Left ventricle myocardium superior (tissue), 1 donor: Measurements from ENCODE around the gene UBE2L3. TPM values are rescaled to one million over a fixed set of nuclear protein-coding genes. Genes with fewer than 3 reads are reported as not detected.
"Not testable (repeated sequence)": the region's sequence is repeated elsewhere in the genome, so short reads cannot be mapped to it uniquely, and the experiment has no call there.

Source experiments
- ATAC-seq: fragments of 200-7000 bp; cut with Tn5 transposase; one replicate; pipeline ENCODE4 v1.9.1; 2020; ENCODE audit warnings: mild to moderate bottlenecking, moderate library complexity
- DNase-seq: peaks from one replicate; pipeline ENCODE4 v3.0.0-alpha.2; 2020
- intact Hi-C: fragments of 100-400 bp; cut with micrococcal nuclease; formaldehyde crosslinking; loops from one replicate; pipeline ENCODE4 v1.11.0; 2022
- total RNA-seq: library from RNA; stranded (reverse); fragmentation: NEBNext Ultra II Directional; extraction: Animal tissue kit (Norgen Biotek cat#: 25700); gene quantifications from one replicate; pipeline ENCODE4 v1.2.1, GENCODE V29; 2021
- donor health status: DM: no; HTN: yes; CAD: no; lungs with severe emphysema.

The UBE2L3 gene
- total RNA-seq, 1 donor from 2014 or later, result 51.6 TPM

DNA sequence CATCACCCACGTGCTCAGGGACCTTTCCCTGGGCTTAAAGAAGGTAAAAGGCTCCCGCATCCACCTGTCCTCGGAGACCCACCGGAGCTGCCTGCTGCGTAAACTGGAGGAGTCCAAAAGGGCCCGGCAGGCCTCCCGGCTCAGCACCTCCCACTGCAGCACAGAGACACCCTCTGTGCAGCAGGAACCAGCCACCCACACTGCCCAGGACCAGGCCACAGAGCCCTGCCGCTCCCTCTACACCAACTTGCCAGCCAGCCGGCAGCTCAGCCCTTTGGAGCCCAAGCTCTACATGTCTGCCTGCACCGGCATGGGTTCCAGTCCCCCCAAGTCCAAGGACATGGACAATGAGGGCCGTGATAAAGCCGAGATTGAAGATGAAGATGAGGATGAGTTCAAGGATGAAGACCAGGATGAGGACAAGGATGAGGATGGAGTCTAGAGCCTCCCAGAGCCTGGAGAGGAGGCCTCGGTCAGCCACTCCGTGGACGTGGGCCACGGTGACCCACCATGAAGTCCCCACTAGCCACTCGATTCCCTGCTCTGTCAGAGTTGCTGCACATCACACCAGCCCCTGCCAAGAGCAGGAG is 69.2 kb downstream of the UBE2L3 start:
- intact Hi-C loops, result no loop called here
- ATAC-seq, result no peak
- DNase-seq, result no peak

DNA sequence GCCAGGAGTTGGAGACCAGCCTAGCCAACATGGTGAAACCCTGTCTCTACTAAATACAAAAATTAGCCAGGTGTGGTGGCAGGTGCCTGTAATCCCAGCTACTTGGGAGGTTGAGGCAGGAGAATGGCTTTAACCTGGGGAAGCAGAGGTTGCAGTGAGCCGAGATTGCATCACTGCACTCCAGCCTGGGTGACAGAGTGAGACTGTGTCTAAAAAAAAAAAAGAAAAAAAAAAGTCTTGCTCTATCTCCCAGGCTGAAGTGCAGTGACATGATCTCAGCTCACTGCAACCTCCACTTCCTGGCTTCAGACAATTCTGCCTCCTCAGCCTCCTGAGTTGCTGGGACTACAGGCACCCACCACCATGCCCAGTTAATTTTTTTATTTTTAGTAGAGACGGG is 69.9 kb downstream of the UBE2L3 start:
- intact Hi-C loops, DNase-seq, ATAC-seq: not testable (repeated sequence)

DNA sequence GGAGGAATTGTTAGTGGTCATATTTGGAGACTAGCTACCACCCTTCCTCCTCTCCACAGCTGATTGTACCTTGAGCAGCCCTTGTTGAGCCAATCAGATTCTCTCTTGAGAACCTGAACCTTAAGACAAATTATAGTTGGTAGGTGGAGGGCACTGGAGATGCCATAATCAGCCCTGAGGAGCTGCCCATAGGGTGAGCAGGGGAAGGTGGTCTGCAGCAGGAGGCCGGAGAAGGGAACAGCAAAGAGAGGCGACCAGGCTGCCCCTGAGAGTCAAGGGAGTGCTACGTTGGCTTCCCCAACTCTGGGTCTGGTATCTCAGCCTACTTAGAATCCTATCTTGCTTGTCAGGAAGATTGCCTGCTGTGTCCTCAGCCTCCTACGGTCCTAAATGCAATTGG is 71.8 kb downstream of the UBE2L3 start:
- intact Hi-C loops, result no loop called here
- ATAC-seq (no peak), DNase-seq (no peak)

DNA sequence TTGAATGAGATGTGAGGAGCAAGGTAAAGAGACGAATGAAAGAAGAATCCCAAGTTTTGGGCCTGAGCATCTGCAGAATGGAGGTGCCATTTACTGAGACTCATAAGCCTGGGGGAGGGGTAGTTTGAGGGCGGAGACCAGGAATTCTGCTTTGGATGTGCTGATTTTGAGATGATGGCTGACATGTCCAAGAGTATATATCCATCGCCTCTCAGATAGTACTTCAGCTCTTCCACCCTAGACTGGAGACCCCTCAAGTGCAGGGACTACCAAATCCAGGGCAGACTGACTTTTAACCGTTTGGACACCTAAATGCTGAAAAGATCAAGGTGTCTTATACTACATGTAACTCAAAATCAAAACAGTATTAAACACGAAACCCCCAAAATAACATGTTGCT is 73.3 kb downstream of the UBE2L3 start:
- no peak for DNase-seq
- intact Hi-C loops, result no loop called here
- ATAC-seq, result no peak

DNA sequence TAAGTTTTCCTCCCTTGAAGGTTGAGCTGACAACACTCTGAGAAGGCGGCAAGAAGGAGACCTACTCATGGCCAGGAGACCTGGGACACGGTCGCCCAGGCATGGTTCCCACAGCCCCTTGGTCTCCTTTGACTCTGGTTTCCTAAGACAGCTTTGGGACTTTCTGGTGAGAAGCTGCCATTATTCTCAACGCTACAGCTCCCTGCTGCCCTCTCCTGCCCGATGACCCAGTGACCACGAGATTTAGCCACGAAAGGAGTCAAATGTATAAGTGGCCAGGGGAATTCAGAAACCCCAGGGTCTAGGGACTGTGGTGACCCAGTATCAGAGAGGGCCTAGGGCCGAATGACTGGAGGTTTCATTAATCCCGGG is 73.9 kb downstream of the UBE2L3 start:
- DNase-seq, result no peak
- ATAC-seq, result peak; percentile 56
- intact Hi-C loops, result no loop called here

DNA sequence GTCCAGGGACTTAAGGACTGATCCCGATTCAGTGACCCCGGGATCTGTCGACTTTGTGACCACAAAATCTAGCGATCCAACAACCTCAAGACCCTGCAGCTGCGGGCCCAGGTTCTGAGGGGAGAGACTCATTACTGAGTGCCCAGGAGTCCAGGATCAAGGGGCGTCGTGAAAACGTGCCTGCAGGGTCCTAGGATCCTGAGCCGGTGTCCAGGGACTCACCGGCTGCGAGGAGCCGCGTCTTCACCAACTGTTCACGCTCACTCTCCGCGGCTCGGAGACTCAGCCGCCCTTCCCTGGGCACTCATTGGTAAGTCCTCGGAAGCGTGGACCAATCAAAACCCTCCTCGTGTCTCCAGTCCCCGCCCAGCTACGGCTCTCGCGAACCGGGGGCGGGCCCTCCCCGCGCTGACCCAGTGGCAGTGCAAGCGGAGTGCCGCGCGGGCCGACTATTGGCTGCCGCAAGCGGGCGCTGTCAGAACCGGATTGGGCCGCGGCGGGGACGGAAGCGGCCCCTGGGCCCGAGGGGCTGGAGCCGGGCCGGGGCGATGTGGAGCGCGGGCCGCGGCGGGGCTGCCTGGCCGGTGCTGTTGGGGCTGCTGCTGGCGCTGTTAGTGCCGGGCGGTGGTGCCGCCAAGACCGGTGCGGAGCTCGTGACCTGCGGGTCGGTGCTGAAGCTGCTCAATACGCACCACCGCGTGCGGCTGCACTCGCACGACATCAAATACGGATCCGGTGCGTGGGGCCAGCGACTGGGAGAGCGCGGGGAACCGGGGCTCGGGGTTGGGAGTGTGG is 74.5 kb downstream of the UBE2L3 start, which contains the start of gene SDF2L1:
SDF2L1 (plus strand) TSS at position 514 of the 795 bp plus-strand sequence; CDS start at position 549, 35 bp downstream.
- DNase-seq (peak; percentile 99), ATAC-seq (peak; percentile 99)
- intact Hi-C loops, result no loop called here

DNA sequence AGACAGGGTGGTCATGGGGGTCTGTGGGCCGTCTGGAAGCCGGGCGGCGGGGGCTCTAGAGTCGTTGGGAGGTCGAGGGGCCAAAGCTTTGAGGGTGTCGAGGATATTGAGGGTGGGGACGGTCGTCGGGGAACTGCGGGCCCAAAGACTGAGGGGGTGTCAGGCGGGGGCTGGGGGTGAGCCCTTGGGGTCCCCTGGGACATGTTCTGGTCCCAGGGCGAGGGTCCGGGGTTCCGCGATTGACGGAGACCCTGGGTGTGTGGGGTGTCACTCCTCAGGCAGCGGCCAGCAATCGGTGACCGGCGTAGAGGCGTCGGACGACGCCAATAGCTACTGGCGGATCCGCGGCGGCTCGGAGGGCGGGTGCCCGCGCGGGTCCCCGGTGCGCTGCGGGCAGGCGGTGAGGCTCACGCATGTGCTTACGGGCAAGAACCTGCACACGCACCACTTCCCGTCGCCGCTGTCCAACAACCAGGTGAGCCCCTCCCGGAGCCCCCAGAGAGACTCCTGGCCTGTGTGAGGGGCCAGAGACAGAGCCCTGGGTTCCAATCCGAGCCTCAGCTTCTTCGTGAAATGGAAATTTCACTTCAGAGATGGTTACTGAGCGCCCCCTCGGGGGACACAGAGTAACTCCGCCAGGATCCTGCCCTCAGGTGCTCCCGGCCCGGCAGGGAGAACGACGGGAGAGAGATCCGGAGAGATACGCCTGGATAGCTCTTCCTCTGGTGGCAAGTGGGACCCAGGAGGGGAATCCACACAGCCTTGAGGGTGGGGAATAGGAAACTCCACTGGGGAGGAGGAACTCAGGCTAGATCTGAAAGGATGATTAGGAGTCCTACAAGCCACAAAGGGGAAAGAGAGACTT is 75.3 kb downstream of the UBE2L3 start:
- intact Hi-C loops, result no loop called here
- DNase-seq (no peak), ATAC-seq (peak; percentile 8)

DNA sequence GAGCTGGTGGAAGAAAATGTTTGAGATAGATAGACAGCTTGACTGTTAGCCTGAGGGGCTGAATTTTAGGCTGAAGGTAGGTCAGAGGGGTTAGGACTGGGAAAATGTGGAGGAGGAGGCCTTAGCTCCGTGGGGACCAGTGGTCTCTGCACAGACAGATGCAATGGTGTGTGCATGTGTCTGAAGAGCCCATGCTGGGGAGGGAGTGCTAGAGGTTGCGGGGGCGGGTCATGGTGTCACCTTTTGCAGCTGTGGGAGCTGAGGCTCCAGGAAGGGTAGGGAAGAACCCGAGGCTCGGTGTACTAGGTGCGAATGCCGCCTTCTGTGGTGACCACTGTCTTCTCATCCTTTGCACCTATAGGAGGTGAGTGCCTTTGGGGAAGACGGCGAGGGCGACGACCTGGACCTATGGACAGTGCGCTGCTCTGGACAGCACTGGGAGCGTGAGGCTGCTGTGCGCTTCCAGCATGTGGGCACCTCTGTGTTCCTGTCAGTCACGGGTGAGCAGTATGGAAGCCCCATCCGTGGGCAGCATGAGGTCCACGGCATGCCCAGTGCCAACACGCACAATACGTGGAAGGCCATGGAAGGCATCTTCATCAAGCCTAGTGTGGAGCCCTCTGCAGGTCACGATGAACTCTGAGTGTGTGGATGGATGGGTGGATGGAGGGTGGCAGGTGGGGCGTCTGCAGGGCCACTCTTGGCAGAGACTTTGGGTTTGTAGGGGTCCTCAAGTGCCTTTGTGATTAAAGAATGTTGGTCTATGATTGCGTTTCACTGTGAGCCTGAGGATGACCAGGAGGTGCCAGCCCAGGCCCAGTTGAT is 76.2 kb downstream of the UBE2L3 start:
- ATAC-seq (no peak), DNase-seq (no peak)

DNA sequence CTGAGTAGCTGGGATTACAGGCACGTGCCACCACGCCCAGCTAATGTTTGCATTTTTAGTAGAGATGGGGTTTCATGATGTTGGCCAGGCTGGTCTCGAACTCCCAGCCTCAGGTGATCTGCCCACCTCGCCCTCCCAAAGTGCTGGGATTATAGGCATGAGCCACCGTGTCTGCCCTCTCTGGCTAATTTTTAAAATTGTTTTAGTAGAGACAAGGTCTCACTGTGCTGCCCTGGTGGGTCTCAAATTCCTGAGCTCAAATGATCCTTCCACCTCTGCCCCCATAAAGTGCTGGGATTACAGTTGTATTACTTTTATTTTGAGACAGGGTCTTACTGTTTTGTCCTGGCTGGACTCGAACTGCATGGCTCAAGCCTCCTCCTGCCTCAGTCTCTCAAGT is 78.0 kb downstream of the UBE2L3 start:
- DNase-seq, ATAC-seq, intact Hi-C loops: not testable (repeated sequence)

More for the DNA sequence above, 76.2 kb downstream of the UBE2L3 start:
- intact Hi-C loops, result no loop called here

DNA sequence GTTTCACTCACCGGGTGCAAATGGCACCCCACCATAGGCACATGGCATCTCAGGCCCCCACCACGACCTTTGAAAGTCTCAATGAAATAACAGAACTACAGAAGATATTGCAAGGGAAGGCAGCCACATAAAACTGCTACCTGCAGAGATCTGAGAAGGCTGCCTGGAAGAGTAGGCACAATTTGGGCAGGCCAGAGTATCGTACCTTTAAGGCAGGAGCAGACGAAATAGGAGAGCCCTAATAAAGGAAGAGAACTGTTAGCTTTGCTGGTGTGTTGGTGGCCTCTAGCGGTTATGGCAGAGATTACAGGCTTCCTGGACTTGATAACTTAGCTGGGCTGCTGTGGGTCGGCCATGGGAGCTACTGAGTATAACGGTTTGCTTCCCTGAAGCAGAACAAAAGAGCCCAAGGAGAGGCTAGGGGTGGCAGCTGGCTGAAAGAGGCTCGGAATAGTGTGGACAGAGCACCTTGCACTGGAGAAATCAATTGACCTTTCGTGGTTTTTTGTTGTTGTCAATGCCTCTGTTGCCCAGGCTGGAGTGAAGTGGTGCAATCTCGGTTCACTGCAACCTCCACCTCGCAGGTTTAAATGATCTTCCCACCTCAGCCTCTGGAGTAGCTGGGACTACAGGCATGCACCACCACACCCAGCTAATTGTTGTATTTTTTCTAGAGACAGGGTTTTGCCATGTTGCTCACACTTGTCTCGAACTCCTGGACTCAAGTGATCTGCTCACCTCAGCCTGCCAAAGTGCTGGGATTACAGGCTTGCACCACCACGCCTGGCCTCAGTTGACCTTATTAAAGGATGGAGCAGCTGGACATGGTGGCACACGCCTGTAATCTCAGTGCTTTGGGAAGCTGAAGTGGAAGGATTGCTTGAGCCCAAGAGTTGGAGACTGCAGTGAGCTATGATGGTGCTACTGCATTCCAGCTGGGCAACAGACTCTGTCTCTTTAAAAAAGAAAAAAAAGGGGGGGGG is 79.4 kb downstream of the UBE2L3 start:
- ATAC-seq (peak; percentile 16), DNase-seq (peak; percentile 67)
- intact Hi-C loops, result no loop called here

DNA sequence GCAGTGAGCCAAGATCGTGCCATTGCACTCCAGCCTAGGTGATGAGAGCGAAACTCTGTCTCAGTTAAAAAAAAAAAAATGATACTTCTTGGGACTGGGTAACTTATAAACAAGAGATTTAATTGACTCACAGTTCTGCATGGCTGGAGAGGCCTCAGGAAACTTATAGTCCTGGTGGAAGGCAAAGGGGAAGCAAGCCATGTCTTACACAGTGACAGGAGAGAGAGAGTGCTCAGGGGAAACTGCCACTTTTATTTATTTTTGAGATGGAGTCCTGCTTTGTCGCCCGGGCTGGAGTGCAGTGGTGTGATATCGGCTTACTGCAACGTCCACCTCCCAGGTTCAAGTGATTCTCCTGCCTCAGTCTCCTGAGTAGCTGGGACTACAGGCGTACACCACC is 82.8 kb downstream of the UBE2L3 start:
- ATAC-seq (no peak), DNase-seq (no peak)
- intact Hi-C loops, result no loop called here

DNA sequence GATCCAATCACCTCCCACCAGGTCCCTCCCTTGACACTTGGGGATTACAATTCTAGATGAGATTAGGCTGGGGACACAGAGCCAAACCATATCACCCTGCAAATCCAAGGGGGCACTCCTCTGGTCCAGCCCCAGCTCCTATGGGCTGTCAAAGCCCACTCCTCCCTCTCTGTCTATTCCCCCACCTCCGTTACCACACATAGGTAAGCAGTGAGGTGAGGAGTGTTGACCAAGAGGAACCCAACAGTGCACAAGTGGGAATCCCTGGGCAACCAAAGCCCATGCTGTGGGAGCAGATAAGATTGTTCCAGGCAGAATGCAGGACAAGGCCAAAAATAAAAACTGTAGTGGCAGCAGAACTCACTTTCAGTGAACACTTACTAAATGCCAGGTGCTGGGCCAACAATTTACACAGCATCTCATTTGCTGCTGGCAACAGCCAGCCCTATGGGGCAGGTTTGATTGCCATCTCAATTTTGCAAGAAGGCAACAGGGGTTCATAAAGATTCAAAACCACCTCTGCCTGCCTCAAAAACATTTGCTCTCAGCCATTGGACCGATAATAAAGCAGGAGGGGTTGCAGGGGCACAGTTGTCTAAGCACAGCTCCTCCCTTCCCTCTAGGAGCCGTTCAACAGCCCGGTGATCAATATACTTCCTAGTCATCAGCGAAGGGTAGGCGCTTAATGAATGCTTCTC is 83.5 kb downstream of the UBE2L3 start:
- intact Hi-C loops, result no loop called here

DNA sequence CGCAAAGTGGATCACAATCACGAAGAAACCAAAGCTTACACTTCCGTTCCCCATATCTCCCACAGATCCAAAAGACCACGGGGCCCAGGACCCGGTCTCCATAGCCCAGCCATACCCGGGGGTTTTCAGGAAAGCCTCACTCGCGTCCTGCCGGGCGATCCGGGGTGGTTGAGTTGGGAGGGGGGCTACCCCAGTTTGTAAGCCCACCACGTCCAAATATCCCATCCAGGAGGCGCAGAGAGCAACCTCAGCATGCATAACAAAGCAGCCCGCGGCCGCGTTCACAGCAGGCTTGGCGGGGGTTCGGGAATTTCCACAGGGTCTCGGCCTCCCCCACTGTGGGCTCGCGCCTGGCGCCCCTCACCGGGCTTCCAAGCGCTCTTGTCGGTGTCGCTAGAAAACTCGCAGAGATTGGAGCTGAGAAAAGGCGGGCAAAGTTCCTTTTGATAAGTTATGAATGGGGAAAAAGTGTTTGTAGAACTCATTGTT is 84.1 kb downstream of the UBE2L3 start:
- DNase-seq, result no peak
- intact Hi-C loops, result no loop called here
- peak; percentile 18 for ATAC-seq

More for the DNA sequence above, 83.5 kb downstream of the UBE2L3 start:
- DNase-seq (no peak), ATAC-seq (peak; percentile 63)

DNA sequence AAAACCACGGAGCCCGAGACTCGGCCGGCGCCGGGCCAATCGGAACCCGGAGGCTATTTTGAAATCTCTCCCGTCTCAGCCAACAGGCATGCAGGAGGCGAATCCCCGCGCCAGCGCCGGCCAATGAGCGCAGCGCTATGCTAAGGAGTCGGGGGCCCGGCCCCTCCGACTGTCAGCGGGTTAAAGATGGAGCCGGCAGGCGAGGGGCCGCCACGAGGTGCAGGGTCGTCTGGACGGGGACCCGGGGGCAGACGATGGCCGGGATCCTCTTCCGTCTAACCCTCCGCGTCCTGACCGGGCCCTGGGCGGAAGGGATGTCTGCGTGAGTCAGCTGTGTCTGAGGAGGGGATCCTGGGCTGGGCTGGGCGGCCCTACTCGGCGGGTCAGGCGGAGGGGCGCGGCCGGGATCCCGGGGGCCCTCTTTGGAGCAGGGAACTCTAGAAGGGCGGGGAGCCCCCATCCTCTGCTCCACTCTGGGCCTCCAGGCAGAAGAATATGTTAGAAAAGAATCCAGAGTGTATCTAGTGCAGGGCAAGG is 84.6 kb downstream of the UBE2L3 start:
- ATAC-seq, result peak; percentile 94
- DNase-seq, result peak; percentile 94
- intact Hi-C loops, result no loop called here

DNA sequence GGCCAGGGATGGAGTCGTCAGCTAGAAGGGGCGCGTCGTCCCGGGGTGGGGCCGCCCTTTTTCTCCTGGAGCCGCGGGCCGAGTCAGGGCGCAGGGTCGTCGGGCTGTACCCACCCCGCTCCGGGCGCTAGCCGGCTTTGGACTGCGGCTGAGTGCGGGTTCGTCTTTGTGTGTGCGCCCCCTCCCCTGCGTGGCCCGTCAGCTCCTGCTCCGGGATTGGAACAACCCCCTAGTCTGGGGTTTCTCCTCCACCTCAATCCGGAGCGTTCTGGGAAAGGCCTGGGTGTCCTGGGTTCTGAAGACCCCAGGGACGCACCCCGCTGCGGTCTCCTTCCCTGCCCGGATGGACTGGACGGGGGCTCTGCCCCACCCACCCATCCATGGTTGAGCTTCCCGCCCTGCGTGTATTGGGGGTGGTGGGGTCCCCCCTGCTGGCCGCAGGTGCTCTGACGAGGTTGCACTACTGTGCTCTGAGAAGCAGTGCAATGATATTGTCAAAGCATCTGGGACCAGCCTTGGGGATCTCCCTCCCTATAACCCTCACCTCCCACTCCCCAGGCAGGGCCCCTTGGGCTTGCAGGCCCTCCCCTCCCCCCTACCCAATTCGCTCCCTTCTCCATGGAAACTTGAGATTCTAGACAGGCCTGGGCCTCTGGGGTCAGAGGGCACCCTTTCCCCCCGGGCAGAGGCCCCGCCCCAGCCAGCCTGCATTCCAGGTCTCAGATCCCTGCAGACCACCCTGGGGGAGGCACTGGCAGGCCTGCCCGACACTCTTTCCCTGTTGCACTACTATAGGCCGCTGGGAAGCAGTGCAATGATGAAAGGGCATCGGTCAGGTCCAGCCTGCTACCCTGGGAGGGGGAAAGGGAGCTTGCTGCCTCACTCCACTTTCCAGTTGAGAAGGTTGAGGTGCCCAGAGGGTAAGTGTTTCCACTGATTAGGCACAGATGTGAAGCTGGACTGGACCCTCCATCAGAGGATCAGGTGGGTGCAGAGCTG is 85.3 kb downstream of the UBE2L3 start:
- intact Hi-C loops, result no loop called here
- no peak for ATAC-seq
- no peak for DNase-seq

DNA sequence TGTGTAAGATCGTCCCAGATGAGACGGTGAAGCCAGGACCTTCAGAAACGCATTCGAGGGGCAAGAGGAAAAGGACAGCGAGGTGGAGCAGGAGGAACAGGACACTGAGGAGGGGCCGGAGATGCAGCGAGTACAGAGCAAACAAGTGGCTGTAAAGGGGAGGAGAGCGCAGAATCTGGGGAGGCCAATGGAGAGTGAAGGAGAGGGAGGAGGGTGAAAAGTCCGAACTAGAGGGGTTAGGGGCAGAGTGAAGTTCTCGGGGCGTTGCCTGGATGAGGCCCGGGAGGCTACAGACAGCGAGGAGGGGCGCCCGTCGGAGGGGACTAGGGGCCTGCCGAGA is 89.5 kb downstream of the UBE2L3 start:
- ATAC-seq (no peak), DNase-seq (no peak)
- intact Hi-C loops, result no loop called here
